NT2/D1 (cell line): ENCODE measurements around the gene PEAK1.

Experiments
- SUZ12 ChIP-seq: IDR thresholded peaks from 2 replicates; pipeline ENCODE4 v1.6.1; 2011; ENCODE audit not compliant: insufficient read length, insufficient read depth; ENCODE audit errors: extremely low read depth
- YY1 ChIP-seq: IDR thresholded peaks from 2 replicates; pipeline ENCODE4 v1.6.1; 2011; ENCODE audit not compliant: insufficient read length, insufficient read depth

- TF ChIP-seq YY1 (no peak), SUZ12 (no peak)
These were observed 241.5 kb downstream of the PEAK1 start for GRCh38 chr15:77178411-77178810.
